Activated CD8-positive, alpha-beta memory T cell treated with anti-CD3 and anti-CD28 coated beads for 4 hours (primary cell): ENCODE data around the gene CEACAM4.

ENCODE experiments used
- DNase-seq, 2 donors: peaks; one replicate each; pipeline ENCODE4 v3.0.0-alpha.2; 2020; ENCODE audit warnings: low read depth in 2 of 2

CEACAM4 gene

GRCh38 chr19:41617941-41618730, 8.7 kb downstream of the CEACAM4 start:
- DNase-seq, result no peak

- DNase-seq, result no peak
Observed at GRCh38 chr19:41616792-41617621, 9.9 kb downstream of the CEACAM4 start.

GRCh38 chr19:41615207-41615606, 11.7 kb downstream of the CEACAM4 start:
- DNase-seq, result no peak

GRCh38 chr19:41612483-41612882, 14.4 kb downstream of the CEACAM4 start:
- DNase-seq, result no peak

- no peak for DNase-seq
Observed at GRCh38 chr19:41610789-41611188, 16.1 kb downstream of the CEACAM4 start.

GRCh38 chr19:41607668-41608067, 19.2 kb downstream of the CEACAM4 start:
- DNase-seq, result no peak

GRCh38 chr19:41606215-41606837, 20.5 kb downstream of the CEACAM4 start:
- no peak for DNase-seq

- no peak for DNase-seq
Observed at GRCh38 chr19:41604831-41605230, 22.0 kb downstream of the CEACAM4 start.

GRCh38 chr19:41601771-41602170, 25.1 kb downstream of the CEACAM4 start:
- no peak for DNase-seq

- no peak for DNase-seq
Observed at GRCh38 chr19:41599175-41599966, 27.5 kb downstream of the CEACAM4 start.

- DNase-seq, result peak; percentile 63
Observed at GRCh38 chr19:41597600-41598041, 29.3 kb downstream of the CEACAM4 start.

GRCh38 chr19:41595890-41596280, 31.0 kb downstream of the CEACAM4 start:
- DNase-seq, result no peak

GRCh38 chr19:41595258-41595889, 31.5 kb downstream of the CEACAM4 start:
- DNase-seq, result peak; percentile 34

- DNase-seq, result no peak
Observed at GRCh38 chr19:41591951-41592562, 34.8 kb downstream of the CEACAM4 start.

- no peak for DNase-seq
Observed at GRCh38 chr19:41590936-41591335, 35.9 kb downstream of the CEACAM4 start.

GRCh38 chr19:41589371-41589770, 37.5 kb downstream of the CEACAM4 start:
- DNase-seq, result no peak

- DNase-seq, result no peak
Observed at GRCh38 chr19:41588497-41589209, 38.2 kb downstream of the CEACAM4 start.

- no peak for DNase-seq
Observed at GRCh38 chr19:41587838-41588210, 39.0 kb downstream of the CEACAM4 start.

GRCh38 chr19:41587101-41587837, 39.6 kb downstream of the CEACAM4 start:
- DNase-seq, result no peak
